MM.1S (cell line): ENCODE data around the gene NUCB2.

ENCODE experiments used
- CTCF ChIP-seq: fragments of 300-600 bp; sonication (generic); IDR thresholded peaks from 2 replicates; pipeline ENCODE4 v1.5.1; 2016; ENCODE audit warnings: antibody characterized with exemption, low read length, mixed read lengths
- EZH2 ChIP-seq: fragments of 300-600 bp; sonication (generic); optimal IDR thresholded peaks from 2 replicates; pipeline ENCODE3; 2017; ENCODE audit warnings: low read depth, mild to moderate bottlenecking, antibody characterized with exemption, low read length, mixed read lengths
- EZH2phosphoT487 ChIP-seq: fragments of 300-600 bp; sonication (generic); IDR thresholded peaks from 2 replicates; pipeline ENCODE4 v1.6.1; 2018; ENCODE audit warnings: antibody characterized with exemption, low read length

- TF ChIP-seq EZH2 (no peak), CTCF (no peak), EZH2phosphoT487 (no peak)
Measured at GRCh38 chr11:17240780-17241179, 35.8 kb upstream of the NUCB2 start.
